MM.1S (cell line): ENCODE data around the gene SUDS3.

ENCODE experiments used
- DNase-seq: peaks from one replicate; pipeline ENCODE4 v3.0.0-alpha.2; 2015
- H2AFZ ChIP-seq: fragments of 300-600 bp; sonication (generic); 2 replicates; pipeline ENCODE4 v1.6.0; 2016; ENCODE audit warnings: antibody characterized with exemption, low read length
- H3F3A ChIP-seq: fragments of 300-600 bp; sonication (generic); 2 replicates; pipeline ENCODE4 v1.6.1; 2016; ENCODE audit warnings: mild to moderate bottlenecking, antibody characterized with exemption, low read length, moderate library complexity, mixed read lengths; ENCODE audit not compliant: insufficient read depth
- H3K27ac ChIP-seq: fragments of 300-600 bp; sonication (generic); 2 replicates; pipeline ENCODE4 v1.5.1; 2016; ENCODE audit warnings: mild to moderate bottlenecking, low read length
- H3K27me3 ChIP-seq: fragments of 300-600 bp; sonication (generic); replicated peaks from 2 replicates; pipeline ENCODE4 v1.6.0; 2016; ENCODE audit warnings: low read length; ENCODE audit not compliant: insufficient read depth
- H3K36me3 ChIP-seq: fragments of 300-600 bp; sonication (generic); replicated peaks from 2 replicates; pipeline ENCODE4 v1.6.1; 2016; ENCODE audit warnings: mild to moderate bottlenecking, low read length, mixed read lengths; ENCODE audit not compliant: insufficient read depth
- H3K4me1 ChIP-seq: fragments of 300-600 bp; sonication (generic); 2 replicates; pipeline ENCODE4 v1.6.1; 2016; ENCODE audit warnings: low read length, mixed read lengths
- H3K4me2 ChIP-seq: fragments of 300-600 bp; sonication (generic); 2 replicates; pipeline ENCODE4 v1.6.0; 2016; ENCODE audit warnings: low read depth, low read length
- H3K4me3 ChIP-seq: fragments of 300-600 bp; sonication (generic); 2 replicates; pipeline ENCODE4 v1.5.1; 2016; ENCODE audit warnings: low read length, mixed read lengths
- H3K79me2 ChIP-seq: fragments of 300-600 bp; sonication (generic); 2 replicates; pipeline ENCODE4 v1.6.1; 2016; ENCODE audit warnings: mixed run types, low read length, mixed read lengths
- H3K9ac ChIP-seq: fragments of 300-600 bp; sonication (generic); 2 replicates; pipeline ENCODE4 v1.6.1; 2016; ENCODE audit warnings: low read length, mixed read lengths
- H3K9me2 ChIP-seq: fragments of 300-600 bp; sonication (generic); replicated peaks from 2 replicates; pipeline ENCODE4 v1.6.1; 2016; ENCODE audit warnings: mild to moderate bottlenecking, low read length, mixed read lengths; ENCODE audit not compliant: insufficient read depth
- H3K9me3 ChIP-seq: fragments of 300-600 bp; sonication (generic); replicated peaks from 2 replicates; pipeline ENCODE4 v1.6.1; 2016; ENCODE audit warnings: mild to moderate bottlenecking, low read length, mixed read lengths; ENCODE audit not compliant: insufficient read depth
- H4K20me1 ChIP-seq: fragments of 300-600 bp; sonication (generic); 2 replicates; pipeline ENCODE4 v1.6.1; 2016; ENCODE audit warnings: mild to moderate bottlenecking, low read length, moderate library complexity, mixed read lengths; ENCODE audit not compliant: insufficient read depth
- EZH2 ChIP-seq: fragments of 300-600 bp; sonication (generic); optimal IDR thresholded peaks from 2 replicates; pipeline ENCODE3; 2017; ENCODE audit warnings: low read depth, mild to moderate bottlenecking, antibody characterized with exemption, low read length, mixed read lengths
- EZH2phosphoT487 ChIP-seq: fragments of 300-600 bp; sonication (generic); IDR thresholded peaks from 2 replicates; pipeline ENCODE4 v1.6.1; 2018; ENCODE audit warnings: antibody characterized with exemption, low read length
- TF ChIP-seq, protein P1 (sequence below): fragments of 300-600 bp; sonication (generic); IDR thresholded peaks from 2 replicates; pipeline ENCODE4 v1.5.1; 2016; ENCODE audit warnings: antibody characterized with exemption, low read length, mixed read lengths

The SUDS3 gene

DNA sequence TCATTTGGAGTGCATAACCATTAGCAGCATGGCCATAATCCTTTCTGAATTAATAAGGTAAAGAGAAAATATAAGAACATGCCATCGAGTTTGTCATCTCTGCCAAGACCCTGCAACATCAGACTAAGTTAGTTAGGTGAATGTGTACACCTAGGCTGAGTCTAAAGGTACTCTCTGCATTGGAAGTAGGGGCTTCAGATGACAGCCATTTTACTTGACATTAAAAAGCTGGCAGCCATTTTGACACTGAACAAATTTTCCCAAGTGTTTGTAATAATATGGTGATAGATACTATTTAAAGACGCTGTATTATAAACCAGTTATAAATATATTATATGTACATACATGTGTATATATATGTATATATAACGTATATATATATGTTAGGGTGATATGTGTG, 79.0 kb downstream of the SUDS3 start:
- no peaks in the 10 kb centered on the region for H3K27me3 ChIP-seq
- no peaks in the 10 kb centered on the region for H3K4me1 ChIP-seq
- H3K9me2 ChIP-seq = no peaks in the 10 kb centered on the region
- H3K9ac ChIP-seq = no peak overlapping the region
- H3K4me3 ChIP-seq = no peak overlapping the region
- no peaks in the 10 kb centered on the region for H3F3A ChIP-seq
- no peak for TF ChIP-seq EZH2
- TF ChIP-seq, protein P1, sequence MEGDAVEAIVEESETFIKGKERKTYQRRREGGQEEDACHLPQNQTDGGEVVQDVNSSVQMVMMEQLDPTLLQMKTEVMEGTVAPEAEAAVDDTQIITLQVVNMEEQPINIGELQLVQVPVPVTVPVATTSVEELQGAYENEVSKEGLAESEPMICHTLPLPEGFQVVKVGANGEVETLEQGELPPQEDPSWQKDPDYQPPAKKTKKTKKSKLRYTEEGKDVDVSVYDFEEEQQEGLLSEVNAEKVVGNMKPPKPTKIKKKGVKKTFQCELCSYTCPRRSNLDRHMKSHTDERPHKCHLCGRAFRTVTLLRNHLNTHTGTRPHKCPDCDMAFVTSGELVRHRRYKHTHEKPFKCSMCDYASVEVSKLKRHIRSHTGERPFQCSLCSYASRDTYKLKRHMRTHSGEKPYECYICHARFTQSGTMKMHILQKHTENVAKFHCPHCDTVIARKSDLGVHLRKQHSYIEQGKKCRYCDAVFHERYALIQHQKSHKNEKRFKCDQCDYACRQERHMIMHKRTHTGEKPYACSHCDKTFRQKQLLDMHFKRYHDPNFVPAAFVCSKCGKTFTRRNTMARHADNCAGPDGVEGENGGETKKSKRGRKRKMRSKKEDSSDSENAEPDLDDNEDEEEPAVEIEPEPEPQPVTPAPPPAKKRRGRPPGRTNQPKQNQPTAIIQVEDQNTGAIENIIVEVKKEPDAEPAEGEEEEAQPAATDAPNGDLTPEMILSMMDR = no peak
- TF ChIP-seq EZH2phosphoT487 = no peak
- no peaks in the 10 kb centered on the region for H3K36me3 ChIP-seq
- no peak overlapping the region for H2AFZ ChIP-seq
- no peaks in the 10 kb centered on the region for H3K79me2 ChIP-seq
- H3K27ac ChIP-seq = no peak overlapping the region
- no peak overlapping the region for H3K4me2 ChIP-seq
- no peaks in the 10 kb centered on the region for H4K20me1 ChIP-seq
- no peaks in the 10 kb centered on the region for H3K9me3 ChIP-seq
- no peak for DNase-seq

DNA sequence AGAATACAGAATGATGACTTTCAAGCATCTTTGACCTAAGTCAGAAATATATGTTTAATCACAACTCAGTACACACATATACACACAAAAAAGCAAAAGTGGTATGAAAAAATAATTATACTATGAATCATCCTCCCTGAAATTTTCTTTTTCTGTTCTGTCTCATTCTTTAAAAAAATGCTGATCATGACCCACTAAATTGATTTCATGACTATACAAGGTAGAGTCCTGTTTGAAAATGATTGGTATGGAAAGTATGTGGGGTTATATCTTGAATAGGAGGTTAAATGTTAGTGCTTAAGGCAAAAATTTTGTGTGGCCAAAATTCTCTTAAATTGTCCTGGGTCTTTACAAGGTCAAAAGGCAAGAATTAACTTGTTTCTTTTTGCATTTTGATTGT, 80.4 kb downstream of the SUDS3 start:
- Histone ChIP-seq H3K9ac (no peak overlapping the region), H3K27ac (no peak overlapping the region), H3K27me3 (no peaks in the 10 kb centered on the region), H3K36me3 (no peaks in the 10 kb centered on the region), H3K79me2 (no peaks in the 10 kb centered on the region), H3K9me3 (no peaks in the 10 kb centered on the region), H2AFZ (no peak overlapping the region), H3F3A (no peaks in the 10 kb centered on the region), H3K9me2 (no peaks in the 10 kb centered on the region), H3K4me3 (no peak overlapping the region), H4K20me1 (no peaks in the 10 kb centered on the region), H3K4me1 (no peaks in the 10 kb centered on the region), H3K4me2 (no peak overlapping the region)
- TF ChIP-seq EZH2phosphoT487 = no peak
- TF ChIP-seq EZH2 = no peak
- TF ChIP-seq, protein P1 = no peak
- DNase-seq = no peak

DNA sequence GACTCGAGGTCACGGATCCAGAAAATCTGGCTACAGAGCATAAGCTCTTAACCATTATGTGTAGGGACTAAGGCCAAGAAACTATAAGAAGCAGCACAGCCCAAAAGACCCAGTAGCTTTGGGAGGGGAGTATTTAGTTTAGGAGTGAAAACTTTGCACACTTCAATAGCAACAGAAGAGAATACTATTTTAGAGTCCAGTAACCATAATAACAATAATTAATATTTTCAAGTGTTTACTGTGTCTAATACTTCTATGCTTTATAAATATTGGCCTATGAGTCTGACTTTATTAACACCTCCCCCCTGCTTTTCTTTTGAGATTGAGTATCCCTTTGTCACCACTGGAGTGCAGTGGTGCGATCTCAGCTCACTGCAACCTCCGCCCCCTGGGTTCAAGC, 82.8 kb downstream of the SUDS3 start:
- H3K27ac ChIP-seq = no peak overlapping the region
- H3K4me1 ChIP-seq = no peaks in the 10 kb centered on the region
- H3K9me3 ChIP-seq = no peaks in the 10 kb centered on the region
- no peaks in the 10 kb centered on the region for H4K20me1 ChIP-seq
- no peaks in the 10 kb centered on the region for H3K79me2 ChIP-seq
- H3K9ac ChIP-seq = no peak overlapping the region
- H3K36me3 ChIP-seq = no peaks in the 10 kb centered on the region
- no peaks in the 10 kb centered on the region for H3K9me2 ChIP-seq
- no peaks in the 10 kb centered on the region for H3K27me3 ChIP-seq
- no peak overlapping the region for H3K4me3 ChIP-seq
- no peak overlapping the region for H3K4me2 ChIP-seq
- H3F3A ChIP-seq = no peaks in the 10 kb centered on the region
- DNase-seq = no peak
- no peak overlapping the region for H2AFZ ChIP-seq
- TF ChIP-seq EZH2 (no peak), EZH2phosphoT487 (no peak)
- TF ChIP-seq, protein P1 = no peak

DNA sequence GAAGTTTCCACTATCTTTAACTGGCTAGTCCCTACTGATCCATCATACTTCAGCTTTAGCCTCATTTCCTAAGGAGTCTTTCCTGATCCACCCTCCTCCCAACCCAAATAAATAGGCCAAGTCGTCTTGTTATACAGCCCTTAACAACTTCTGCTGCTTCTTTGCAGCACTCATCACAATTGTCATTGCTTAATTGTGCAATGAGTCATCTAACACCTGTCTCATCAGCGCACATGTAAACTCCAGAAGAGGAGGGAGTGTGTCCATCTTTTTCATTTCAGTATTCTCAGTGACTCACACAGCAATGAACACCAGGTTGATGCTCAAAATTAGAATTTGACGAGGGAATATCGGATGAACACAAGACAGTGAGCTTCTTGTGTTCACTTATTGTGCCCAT, 87.3 kb downstream of the SUDS3 start:
- Histone ChIP-seq H3K4me1 (no peaks in the 10 kb centered on the region), H4K20me1 (no peaks in the 10 kb centered on the region), H3F3A (no peaks in the 10 kb centered on the region), H3K4me3 (no peak overlapping the region), H3K79me2 (no peaks in the 10 kb centered on the region), H3K9me3 (no peaks in the 10 kb centered on the region), H3K4me2 (no peak overlapping the region), H3K9ac (no peak overlapping the region), H3K9me2 (no peaks in the 10 kb centered on the region), H2AFZ (no peak overlapping the region), H3K27ac (no peak overlapping the region), H3K36me3 (no peaks in the 10 kb centered on the region), H3K27me3 (no peaks in the 10 kb centered on the region)
- DNase-seq = no peak
- TF ChIP-seq, protein P1 = no peak
- no peak for TF ChIP-seq EZH2
- TF ChIP-seq EZH2phosphoT487 = no peak
